HG02763 (cell line): ENCODE results near the gene HES6.

ENCODE experiments used
- ATAC-seq: cut with Tn5 transposase; IDR thresholded peaks from one replicate; pipeline ENCODE4 v1.9.1; 2021; ENCODE audit warnings: mild to moderate bottlenecking, moderate library complexity; ENCODE audit not compliant: unreplicated experiment

Gene HES6, protein sequence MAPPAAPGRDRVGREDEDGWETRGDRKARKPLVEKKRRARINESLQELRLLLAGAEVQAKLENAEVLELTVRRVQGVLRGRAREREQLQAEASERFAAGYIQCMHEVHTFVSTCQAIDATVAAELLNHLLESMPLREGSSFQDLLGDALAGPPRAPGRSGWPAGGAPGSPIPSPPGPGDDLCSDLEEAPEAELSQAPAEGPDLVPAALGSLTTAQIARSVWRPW

DNA sequence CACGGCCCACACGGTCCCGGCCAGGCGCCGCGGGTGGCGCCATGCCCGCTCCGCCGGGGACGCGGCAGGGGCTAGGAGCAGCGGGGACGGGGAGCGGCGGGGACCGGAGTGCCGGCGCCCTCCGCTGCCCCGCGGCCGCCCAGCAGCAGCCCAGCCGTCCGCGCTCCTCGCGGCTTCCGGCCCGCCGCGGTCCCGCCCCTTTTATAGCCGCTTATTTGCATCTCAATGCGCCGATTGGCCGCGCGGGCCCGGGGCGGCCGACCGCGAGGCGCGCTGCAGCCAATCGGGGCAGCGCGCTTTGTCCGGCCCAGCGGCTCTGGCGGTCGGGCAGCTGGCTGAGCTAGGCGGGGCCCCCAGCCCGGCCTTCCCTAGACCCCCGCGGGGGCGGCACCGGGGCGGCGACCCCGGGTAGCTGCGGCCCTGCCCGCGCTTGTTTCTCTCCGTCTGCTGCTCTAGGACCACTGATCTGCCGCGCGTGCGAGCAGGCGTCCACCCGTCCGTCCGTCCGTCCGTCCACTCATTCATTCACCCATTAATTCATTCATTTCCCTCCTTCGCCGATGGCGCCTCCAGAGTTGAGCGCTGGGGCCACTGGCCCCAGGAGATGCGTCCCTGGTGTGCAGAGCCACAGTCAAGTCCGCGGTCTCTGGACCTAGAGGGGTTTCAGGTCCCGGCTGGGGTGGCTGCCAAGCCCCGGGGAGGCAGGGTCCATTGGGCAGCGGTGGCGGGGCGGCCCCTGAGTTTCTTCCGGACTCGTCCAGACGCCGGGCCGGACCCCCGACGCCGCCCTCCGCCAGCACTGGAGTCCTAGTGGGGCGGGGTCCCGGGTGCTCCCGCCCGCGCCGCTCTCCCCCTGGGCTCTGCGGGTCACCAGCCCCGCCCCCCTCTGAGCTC lies at the start of gene HES6:
HES6 (minus strand) TSS at position 176 of the 894 bp plus-strand sequence; CDS start at position 43, 133 bp downstream.
- ATAC-seq, result peak; percentile 88

DNA sequence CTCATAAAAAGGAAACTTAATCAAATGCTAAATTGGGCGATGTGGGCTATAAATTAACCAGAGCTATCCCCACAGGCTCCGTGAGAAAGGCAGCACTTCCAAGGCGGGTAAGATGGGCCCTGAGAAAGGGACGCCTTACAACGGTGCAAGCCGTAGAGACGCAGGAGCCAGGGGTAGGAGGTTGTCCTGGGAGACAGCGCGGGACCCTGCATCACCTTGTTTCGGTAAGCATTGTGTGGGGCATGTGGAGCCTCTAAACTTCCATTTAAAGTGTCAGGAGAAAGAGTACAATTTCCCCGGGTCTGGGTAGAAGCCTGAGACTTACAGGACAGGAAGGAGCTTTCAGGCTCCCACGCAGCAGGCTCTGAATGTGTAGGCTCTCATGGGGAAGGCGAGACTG lies 49.7 kb upstream of the HES6 start:
- ATAC-seq, result no peak

DNA sequence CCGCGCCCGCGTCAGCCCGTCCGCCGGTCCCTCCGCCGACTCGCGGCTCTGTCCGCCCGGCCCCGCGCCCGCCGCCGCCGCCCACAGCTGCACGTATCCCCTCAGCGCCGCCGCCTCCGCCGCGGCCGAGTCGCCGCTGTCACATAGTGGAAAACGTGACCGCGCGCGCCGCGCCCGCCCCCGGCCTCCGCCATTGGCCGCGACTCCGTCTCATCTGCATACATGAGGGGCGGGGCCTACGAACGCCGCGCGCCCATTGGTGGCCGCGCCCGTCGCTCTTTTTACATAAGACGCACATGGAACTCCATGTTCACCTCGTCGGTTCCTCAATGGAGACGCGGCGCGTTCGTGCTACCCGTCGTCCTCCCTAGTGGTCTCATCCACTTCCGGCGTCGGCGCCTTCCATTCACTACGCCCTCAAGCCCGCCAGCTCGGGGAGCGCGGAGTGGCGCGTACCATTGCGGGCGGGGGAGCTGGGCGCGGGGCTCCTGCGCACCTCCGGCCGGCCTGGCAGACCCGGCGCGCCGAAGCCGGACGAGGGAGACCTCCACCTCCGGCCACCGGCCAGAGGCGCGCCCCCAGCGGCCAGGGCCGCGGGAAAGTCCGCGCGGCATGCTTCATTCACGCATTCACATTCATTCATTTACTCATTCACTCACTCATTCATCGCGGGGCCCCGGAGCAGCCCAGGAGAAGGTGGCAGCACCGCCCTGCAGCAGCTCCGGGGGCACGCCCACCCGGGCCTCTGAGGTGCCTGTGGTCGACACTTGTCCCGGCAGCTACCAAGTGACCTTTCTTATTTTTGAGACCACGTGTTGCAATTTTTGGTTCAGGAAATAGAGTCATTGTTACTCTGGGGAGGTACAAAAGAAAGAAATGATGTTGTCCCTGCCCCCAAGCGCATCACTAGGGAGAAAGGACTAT lies 49.1 kb upstream of the HES6 start:
- peak; percentile 92 for ATAC-seq

DNA sequence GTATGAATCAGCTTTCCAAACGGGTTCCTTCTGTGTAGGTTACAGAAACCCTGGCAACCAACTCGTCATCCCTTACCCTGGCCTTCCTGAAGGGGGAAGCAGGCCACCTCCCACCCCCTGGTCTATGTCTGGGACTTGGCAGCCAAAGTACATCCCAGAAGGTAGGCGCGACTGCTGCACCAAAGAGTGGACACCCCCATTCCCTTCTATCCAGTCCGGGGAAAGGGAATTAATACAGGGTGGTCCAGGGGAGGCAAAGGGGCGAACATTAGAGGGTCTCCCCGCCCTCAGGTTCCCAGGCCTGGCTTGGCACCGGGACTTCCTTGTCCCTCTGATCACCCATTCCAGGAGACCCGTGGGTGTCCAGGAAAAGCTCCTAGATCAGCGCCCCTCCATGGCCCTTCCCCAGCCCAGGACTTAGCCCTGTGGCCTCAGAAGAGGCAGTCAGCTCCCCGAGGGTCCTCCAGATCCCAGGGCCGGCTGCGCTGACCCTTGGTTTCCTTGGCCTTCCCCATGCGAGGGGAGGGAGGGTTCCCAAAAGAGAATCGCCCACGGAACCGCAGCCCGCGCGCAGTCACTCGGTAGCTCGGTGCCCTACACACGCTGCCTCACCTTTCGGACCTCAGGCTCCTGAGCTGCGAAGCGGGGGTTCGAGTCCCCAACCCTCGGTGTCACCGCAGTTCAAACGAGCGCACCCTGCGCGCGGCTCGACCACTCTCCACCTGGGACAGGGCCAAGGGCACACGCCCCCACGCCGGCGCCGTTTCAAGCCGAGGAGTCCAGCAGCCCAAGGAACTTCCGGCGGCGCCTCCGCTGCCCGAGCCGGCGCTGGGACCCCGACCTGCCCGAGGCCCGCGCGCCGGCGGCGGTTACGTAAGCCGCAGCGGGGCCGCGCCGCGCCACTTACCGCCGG lies 48.2 kb upstream of the HES6 start, which contains the start of gene PER2:
PER2 (minus strand) TSS at position 874 of the 913 bp plus-strand sequence. CDS start 10,674 bp downstream, outside the sequence.
- peak; percentile 36 for ATAC-seq

DNA sequence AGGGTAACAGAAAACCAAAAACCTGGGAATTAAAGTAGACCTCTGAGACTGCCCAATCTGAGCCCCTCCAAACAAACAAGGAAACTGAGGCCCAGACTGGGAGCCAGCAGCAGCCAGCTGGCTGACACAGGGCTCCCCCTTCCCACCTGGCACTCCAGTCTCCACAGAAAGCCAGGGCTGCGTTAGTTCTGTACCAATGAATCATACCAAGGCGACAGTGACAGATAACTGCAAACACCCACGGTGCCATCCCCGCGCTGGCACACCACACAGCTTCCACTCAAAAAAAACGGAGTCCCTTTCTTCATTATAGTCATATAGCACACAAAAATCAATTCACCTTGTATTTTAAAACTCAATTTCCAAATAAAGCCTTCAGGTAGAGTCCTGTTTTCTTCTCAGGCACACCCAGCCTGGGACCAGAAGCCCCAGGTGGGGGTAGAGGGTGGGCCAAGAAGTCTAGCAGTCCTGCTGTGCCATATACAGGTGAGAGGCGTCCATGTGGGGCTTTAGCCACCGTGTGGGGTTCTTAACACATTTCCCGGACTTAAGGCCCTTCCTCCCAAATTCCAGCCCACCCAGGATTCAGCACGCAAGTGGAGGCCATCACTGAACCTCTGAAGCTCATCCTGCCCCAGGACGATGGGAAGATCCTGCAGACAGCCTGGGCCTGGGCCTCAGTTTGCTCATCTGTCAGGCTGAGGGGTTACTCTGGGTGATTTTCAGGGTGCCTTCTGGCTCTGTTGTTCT lies 47.3 kb upstream of the HES6 start:
- no peak for ATAC-seq

DNA sequence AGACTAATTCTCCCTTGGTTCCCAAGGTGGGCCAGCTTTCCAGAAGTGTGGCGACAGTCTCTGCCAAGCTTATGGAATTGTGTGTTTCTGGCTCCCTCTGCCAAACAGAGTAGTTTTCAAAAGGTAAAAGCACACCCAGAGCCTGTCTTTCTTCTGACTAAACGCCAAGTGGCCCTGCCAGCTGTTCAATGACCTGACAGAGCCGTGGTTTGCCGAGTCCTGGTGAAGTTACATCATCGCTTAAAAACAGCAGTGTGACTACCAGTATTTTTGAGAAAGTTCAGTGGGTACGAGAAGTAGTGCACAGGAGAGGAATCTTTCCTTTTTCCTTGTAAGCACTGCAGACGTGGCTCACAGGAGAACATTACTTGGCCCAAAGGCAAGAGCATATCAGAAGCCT lies 46.7 kb upstream of the HES6 start:
- ATAC-seq, result no peak

DNA sequence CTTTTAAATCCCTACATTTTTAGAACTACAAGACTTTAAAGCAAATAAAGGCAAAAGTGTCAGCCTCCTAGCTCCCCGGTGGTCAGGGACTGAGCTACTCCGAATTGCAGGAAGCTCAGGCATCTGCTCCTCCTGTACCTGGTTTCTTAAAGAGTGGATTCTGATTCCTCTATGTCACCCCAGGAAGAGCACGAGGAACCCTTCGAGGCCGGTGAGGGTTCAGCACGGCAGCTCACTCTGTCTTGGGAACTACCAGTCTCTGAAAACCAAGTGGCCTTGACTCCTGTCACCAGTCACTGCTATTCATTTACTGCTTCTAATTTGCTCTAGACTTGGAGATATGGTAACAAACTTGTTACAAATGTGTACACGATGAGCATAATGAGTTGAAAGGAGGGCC lies 46.3 kb upstream of the HES6 start:
- no peak for ATAC-seq

DNA sequence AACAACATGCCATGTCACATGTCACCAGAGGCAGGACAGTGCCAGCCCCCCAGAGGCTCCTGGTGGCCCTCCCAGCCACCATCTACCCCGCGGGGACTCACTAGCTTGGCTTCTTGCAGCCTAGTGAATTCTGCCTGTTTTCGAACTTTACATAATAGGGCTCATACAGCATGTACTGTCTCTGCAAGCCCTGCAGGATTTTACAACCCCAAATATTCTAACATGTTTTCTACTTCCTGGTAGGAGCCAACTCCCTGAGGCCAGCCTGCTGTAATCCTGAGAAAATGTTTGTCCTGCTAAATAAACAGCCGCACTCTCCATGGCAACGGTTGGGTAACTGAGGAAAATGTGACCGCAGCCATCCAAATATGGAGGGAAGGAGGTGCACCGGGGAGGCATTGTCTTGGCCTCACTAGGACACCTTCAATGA lies 45.8 kb upstream of the HES6 start:
- no peak for ATAC-seq

DNA sequence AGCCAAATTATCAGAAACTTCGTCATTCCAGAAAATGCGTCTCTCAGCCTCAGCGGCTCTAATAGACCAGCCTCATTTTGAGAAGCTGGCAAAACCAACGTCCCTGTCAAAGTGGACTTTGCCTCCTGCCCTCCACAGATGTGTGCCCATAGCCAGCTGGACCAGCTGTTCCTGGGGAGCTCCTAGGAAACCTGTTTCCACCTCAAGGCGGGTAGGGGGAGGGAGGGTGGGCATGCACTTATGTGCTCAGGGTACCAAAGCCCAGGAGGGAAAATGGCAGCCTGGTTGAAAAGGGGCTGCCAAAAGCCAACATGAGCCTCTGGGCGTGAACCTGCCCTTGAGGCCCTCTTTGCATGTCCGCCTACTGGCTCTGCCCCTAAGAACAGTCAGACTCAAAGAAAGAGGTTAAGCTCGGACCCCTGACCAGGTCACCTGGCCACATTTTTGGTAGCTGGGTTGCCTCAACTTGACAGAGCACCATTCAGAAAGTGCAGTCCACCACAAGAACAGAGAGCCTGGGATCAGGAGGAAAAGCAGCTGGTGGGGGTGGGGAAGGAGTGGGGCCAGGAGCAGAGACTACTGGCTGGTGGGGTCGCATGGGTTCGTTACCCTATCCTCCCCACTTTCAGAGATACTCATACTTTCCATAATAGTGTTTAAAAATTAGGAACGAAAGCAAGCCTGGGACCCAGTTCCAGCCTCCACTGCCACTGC lies 45.1 kb upstream of the HES6 start:
- ATAC-seq, result no peak

DNA sequence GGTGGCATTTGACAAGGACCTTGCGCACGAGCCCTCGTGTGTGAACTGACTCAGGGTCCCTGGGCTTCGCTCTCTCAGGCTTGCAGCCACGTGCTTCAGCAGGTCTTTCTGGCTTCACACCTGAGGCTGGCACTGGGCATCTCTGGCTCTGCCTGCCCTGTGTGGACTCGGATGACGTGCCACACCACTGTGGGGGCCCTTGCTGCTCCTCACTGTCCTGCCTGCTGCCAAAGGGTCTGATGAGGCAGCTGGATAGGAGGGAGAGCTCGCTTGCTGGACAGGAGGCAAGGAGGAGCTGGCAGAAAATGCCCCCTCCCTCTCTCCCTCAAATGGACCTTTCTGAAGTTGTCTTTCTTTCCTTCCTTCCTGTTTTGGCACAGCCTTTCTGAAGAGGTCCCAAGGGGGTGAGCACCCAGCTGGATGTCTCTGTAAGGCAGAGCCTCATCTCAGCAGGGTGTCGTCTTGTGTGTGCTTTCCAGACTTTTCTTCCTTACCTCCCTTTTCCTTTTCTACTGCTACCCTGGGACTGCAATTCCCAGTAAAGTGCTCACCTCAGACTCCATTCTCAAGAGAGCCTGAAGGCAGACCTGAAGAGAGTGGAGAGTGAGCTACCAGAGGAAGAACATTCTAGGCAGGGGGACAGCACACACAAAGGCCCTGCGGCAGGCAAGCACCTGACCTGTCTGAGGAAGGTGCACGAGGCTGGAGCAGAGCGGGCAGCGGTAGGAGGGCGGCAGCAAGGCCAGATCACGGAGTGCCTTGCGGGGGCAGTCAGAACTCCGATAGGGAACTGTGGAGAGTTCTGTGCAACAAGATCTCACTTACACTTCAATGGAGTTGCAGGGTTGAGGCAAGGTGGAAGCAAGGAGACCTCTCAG lies 43.3 kb upstream of the HES6 start:
- no peak for ATAC-seq

DNA sequence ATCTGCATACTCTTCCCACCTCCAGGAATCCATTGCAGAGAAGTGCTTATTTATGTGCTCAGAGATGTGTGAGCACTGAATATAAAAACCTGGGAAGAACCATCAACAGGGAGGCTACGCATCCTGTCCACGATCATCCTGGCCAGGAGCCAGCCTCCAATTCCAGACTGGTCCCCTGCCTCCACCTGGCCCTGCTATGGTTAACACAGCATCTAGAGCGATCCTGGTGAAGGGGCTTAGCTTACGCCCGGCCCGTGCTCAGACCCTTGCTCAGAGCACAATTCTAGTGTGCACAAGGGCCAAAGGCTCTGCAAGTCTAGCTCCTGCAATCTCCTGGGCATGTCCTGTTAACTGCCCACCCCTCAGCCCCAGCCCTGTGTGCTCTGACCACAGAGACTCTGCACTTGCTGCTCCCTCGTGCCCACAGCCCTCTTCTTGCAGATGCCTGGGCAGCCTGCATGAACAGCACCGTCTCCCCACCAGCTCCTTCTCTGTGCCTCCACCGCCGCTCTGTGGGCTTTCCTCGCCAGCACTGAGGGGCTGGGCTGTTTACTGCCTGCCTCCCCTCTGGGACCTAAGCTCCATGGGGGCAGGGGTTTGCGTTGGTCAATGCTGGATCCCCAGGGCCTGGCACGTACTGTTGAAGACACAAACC lies 42.1 kb upstream of the HES6 start:
- ATAC-seq, result no peak

DNA sequence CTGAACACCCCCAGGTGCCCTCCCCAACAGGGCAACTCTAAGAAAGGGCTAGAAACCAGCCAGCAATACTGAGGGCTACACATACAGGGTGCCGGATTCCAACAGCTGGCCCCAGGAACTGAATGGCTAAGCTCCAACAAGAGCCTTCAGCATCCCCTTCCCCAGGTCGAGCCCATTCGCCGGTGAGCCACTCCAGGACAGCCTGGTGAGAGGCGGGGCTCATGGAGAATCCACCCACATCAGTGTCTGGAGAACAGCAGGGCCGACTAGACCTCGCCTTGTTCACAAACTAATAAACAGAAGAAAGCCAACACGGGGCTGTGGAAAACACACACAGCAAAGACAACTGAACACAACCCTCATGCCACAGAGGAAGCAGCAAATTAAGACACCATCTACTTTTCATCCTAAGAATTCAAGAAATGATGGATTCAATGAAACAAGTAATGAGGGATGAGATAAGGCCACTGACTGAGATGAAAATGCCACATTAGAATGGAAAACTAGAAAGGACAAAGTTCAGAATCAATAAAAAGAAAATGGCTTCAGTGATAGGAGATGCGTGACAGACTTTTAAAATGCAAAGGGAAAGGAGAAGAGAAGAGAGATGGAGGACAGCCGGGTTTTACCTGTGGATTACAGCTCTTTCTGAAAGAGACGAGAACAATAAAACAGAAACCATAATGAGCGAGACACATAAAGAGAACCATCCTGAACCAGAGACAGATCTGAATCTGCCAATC lies 40.4 kb upstream of the HES6 start:
- ATAC-seq, result no peak

DNA sequence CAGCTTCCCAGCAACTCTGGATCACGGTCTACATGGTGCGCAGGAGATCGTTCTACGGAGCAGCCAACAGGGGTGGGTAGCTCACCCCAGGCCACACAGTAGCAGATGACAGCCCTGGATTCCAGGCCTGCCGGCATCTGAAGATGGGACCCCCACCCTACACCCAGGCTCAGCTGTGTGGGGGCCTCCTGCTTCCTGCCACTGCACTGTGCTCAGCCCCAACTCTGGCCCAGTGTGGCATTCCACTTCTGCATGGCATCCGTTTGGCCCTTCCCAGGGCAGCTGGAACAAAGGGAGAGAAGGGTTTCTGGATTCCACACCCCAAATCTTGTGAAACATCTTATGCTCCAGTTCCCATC lies 39.5 kb upstream of the HES6 start:
- ATAC-seq, result no peak

DNA sequence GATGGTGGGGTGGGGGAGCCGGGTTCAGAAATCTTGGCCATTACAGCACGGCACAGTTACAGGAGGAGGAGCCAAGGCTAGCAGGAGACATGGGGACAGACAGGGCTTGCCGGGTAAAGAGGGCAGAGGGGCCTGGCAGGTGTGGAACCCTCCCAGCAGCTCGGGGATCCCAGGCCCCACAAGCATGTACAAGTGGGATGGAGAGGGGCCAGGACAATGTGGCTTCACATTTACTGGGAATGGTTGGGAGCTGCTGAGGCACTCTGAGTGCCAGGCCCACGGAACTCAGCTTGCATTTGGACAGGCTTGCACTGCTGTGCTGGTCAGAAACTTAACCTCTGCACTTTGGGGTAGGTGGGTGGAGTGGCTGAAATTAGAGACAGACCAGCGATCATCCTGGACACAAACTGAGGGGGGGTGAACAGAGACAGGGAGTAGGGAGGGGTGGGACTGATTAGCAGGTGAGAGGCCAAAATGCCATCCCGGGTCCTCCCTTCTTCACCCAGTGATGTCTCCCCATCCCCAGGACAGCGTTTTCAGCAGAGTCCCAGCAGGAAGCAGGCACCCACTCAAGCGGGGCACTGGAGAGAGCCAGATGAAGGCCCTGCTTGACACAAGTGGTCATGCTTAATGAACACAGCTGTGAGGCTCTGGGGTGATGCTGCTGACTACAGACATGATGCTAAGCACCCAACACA lies 38.9 kb upstream of the HES6 start:
- no peak for ATAC-seq

DNA sequence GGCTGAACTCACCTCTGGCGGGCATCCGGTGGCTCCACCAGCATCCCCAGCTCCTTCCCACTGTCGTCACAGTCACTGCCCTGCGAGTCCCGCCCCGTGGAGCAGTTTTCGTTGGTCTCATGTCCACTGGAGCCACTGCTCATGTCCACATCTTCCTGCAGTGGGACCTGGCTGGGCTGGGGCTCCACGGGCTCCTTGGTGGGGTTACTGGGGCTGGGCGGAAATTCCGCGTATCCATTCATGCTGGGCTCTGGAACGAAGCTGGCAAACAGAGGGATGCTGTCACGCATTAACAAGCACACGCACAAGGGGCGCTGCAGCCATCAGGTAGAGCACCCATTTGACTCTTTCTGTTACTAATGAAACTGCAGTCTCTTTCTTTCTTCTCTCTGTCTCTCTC lies 37.9 kb upstream of the HES6 start:
- ATAC-seq, result no peak
